Spleen (tissue), 11 donors: Measurements from ENCODE around the gene LRP1. TPM values are rescaled to one million over a fixed set of nuclear protein-coding genes. Genes with fewer than 3 reads are reported as not detected.
A peak's percentile ranks its signal among the peaks of the same experiment; 100 is the strongest.

Experiments used
- DNase-seq: peaks from one replicate; pipeline ENCODE4 v3.0.0-alpha.2; 2020
- H3K27ac ChIP-seq, 8 donors: fragments of 200-600 bp; sonication (generic) in 7 of 8; 1 replicate in 4 of 8; 2 replicates in 4 of 8; pipeline versions ENCODE4 v1.5.0 to v1.8.0; 2016 to 2021; ENCODE audit warnings: inconsistent platforms in 4 of 8, mild to moderate bottlenecking in 4 of 8, moderate library complexity in 1 of 8
- H3K27me3 ChIP-seq, 7 donors: fragments of 200-600 bp; sonication (generic) in 6 of 7; replicated peaks in 1 of 7; 1 replicate in 4 of 7; 2 replicates in 3 of 7; pipeline versions ENCODE4 v1.5.0 to v1.8.0; 2016 to 2021; ENCODE audit warnings: inconsistent platforms in 3 of 7, mild to moderate bottlenecking in 1 of 7
- H3K36me3 ChIP-seq, 6 donors: fragments of 200-600 bp; sonication (generic) in 5 of 6; 1 replicate in 4 of 6; 2 replicates in 2 of 6; pipeline versions ENCODE4 v1.5.0 to v1.8.0; 2016 to 2021; ENCODE audit warnings: inconsistent platforms in 2 of 6
- H3K4me1 ChIP-seq, 6 donors: fragments of 200-600 bp; sonication (generic) in 5 of 6; 1 replicate in 3 of 6; 2 replicates in 3 of 6; pipeline versions ENCODE4 v1.5.0 to v1.8.0; 2016 to 2021; ENCODE audit warnings: inconsistent platforms in 3 of 6
- H3K4me3 ChIP-seq, 8 donors: fragments of 200-600 bp; sonication (generic) in 7 of 8; 1 replicate in 4 of 8; 2 replicates in 4 of 8; pipeline versions ENCODE4 v1.5.0 to v1.8.0; 2016 to 2021; ENCODE audit warnings: inconsistent platforms in 4 of 8, mild to moderate bottlenecking in 4 of 8, moderate library complexity in 2 of 8
- H3K9me3 ChIP-seq, 8 donors: fragments of 200-600 bp; sonication (generic) in 7 of 8; 1 replicate in 4 of 8; 2 replicates in 4 of 8; pipeline versions ENCODE4 v1.5.0 to v1.8.0; 2016 to 2021; ENCODE audit warnings: inconsistent platforms in 4 of 8
- CTCF ChIP-seq, 11 experiments: fragments of 200-600 bp in 7 of 11; fragments of 450-650 bp in 4 of 11; sonication (generic) in 4 of 11; IDR thresholded peaks in 8 of 11; conservative IDR thresholded peaks in 3 of 11; 1 replicate in 7 of 11; 2 replicates in 4 of 11; pipeline versions ENCODE4 v1.4.0 to v1.8.0; 2016 to 2021; ENCODE audit warnings: antibody characterized with exemption in 11 of 11, inconsistent platforms in 4 of 11, mild to moderate bottlenecking in 1 of 11
- POLR2A ChIP-seq, 3 donors: fragments of 450-650 bp; IDR thresholded peaks; one replicate each; pipeline ENCODE4 v1.5.1; 2017; ENCODE audit warnings: antibody characterized with exemption in 3 of 3, mild to moderate bottlenecking in 1 of 3
- POLR2AphosphoS5 ChIP-seq, 3 donors: sonication (generic); formaldehyde crosslinking; IDR thresholded peaks; one replicate each; pipeline ENCODE4 v1.5.1; 2017; ENCODE audit warnings: antibody characterized with exemption in 3 of 3
- WGBS, 5 donors: extraction: QIAGEN DNeasy Blood & Tissue Kit in 3 of 5; methylation state at CpG; one replicate each; pipeline versions ENCODE4 v1.1.5 to v1.1.7; 2013 to 2018; 5-methylcytosine and 5-hydroxymethylcytosine counted together
- intact Hi-C: fragments of 100-400 bp; cut with DNase I; formaldehyde crosslinking; loops from one replicate; pipeline ENCODE4 v1.15.0; 2023; ENCODE audit warnings: low total_unique reads
- polyA plus RNA-seq, 3 donors: library from polyadenylated mRNA; stranded (reverse); fragments of 200-250 nt; gene quantifications; one replicate each; pipeline ENCODE4 v1.2.1, GENCODE V29; 2013
- total RNA-seq, 7 donors: library from RNA; depleted of rRNA in 3 of 7; stranded (reverse); fragments of >200 nt in 3 of 7; fragmentation: NEBNext Ultra II Directional in 4 of 7; extraction: Animal tissue kit (Norgen Biotek cat#: 25700) in 4 of 7; gene quantifications; one replicate each; pipeline versions ENCODE4 v1.1.0 to v1.2.1, GENCODE V29; 2016 to 2021
- donor health status: healthy with polysubstance abuse.
- donor health status: DM: no; HTN: no; CAD: no; lungs with moderate emphysema.
- donor health status: DM: no; HTN: no; CAD: no.
- donor health status: Bipolar disorder and iron deficiency.
- donor health status: healthy.
- donor health status: DM: no; HTN: no; CAD: no.
- donor health status: DM: yes; HTN: yes; CAD: no.

The LRP1 gene
- total and polyA plus RNA-seq, 10 donors, result 8.9 to 216 (median 159) TPM

GRCh38 chr12:57229634-57230380 is 101.5 kb downstream of the LRP1 start, which contains the start of gene SHMT2:
TSS of gene SHMT2 (plus strand) at chr12:57229711. CDS start at chr12:57229779, 68 bp downstream.
- intact Hi-C loops, result no loop called here
- Histone ChIP-seq H3K27me3 (peaks cover 0 to 33% (median 25%) of the 10 kb centered on the region in 7 donors), H3K4me3 (peak within 1 kb of the TSS; percentile 38 to 85 (median 68)), H3K36me3 (peaks cover 0 to 40% (median 32%) of the 10 kb centered on the region in 6 donors), H3K4me1 (peaks cover 20 to 97% (median 79%) of the 10 kb centered on the region in 6 donors), H3K27ac (peak within 1 kb of the TSS; percentile 66 to 89 (median 85)), H3K9me3 (no peaks in the 10 kb centered on the region)
- WGBS, 5 donors, result 0 to 1% (median 1%) methylated on average over 35 to 42 of the region's 42 CpGs
- DNase-seq, result peak; percentile 96
- TF ChIP-seq POLR2A (IDR thresholded peaks at IDR 0.05) (no peak), POLR2AphosphoS5 (IDR thresholded peaks at IDR 0.05) (peak; percentile 80 to 83 (median 82)), CTCF (IDR thresholded peaks at IDR 0.05 in 8 of 11, conservative IDR thresholded peaks at IDR 0.05 in 3 of 11) (peak in 3 of 11 experiments; percentile 2 to 22 (median 5))

- DNase-seq, result peak; percentile 72
- H3K27ac ChIP-seq, result peak overlapping the region in 7 of 8 donors; percentile 81 to 89 (median 85)
- H3K4me1 ChIP-seq, result peaks cover 26 to 97% (median 79%) of the 10 kb centered on the region in 6 donors
- no peak for TF ChIP-seq POLR2AphosphoS5 (IDR thresholded peaks at IDR 0.05)
- no peak for TF ChIP-seq POLR2A (IDR thresholded peaks at IDR 0.05)
- TF ChIP-seq CTCF (IDR thresholded peaks at IDR 0.05 in 8 of 11, conservative IDR thresholded peaks at IDR 0.05 in 3 of 11), result no peak
- no peaks in the 10 kb centered on the region for H3K9me3 ChIP-seq
- intact Hi-C loops, result no loop called here
- peak overlapping the region; percentile 38 to 85 (median 68) for H3K4me3 ChIP-seq
- WGBS, 5 donors, result 62 to 72% (median 68%) methylated on average over 10 of the region's 10 CpGs
- H3K36me3 ChIP-seq, result peaks cover 0 to 47% (median 32%) of the 10 kb centered on the region in 6 donors
- peaks cover 0 to 31% (median 18%) of the 10 kb centered on the region in 7 donors for H3K27me3 ChIP-seq
These were observed 102.3 kb downstream of the LRP1 start for GRCh38 chr12:57230381-57231155.

GRCh38 chr12:57231276-57232021 is 103.2 kb downstream of the LRP1 start:
- Histone ChIP-seq H3K4me3 (peak overlapping the region in 1 of 8 donors; percentile 85), H3K27me3 (peaks cover 0 to 31% (median 14%) of the 10 kb centered on the region in 7 donors), H3K36me3 (peaks cover 0 to 48% (median 32%) of the 10 kb centered on the region in 6 donors), H3K27ac (peak overlapping the region in 4 of 8 donors; percentile 85 to 88 (median 88)), H3K9me3 (no peaks in the 10 kb centered on the region), H3K4me1 (peaks cover 26 to 97% (median 79%) of the 10 kb centered on the region in 6 donors)
- intact Hi-C loops, result no loop called here
- TF ChIP-seq POLR2A (IDR thresholded peaks at IDR 0.05) (no peak), CTCF (IDR thresholded peaks at IDR 0.05 in 8 of 11, conservative IDR thresholded peaks at IDR 0.05 in 3 of 11) (no peak), POLR2AphosphoS5 (IDR thresholded peaks at IDR 0.05) (no peak)
- WGBS, 5 donors, result 88 to 97% (median 93%) methylated on average over 10 to 13 of the region's 13 CpGs
- DNase-seq, result peak; percentile 70
